HUES6 (cell line): Measurements from ENCODE around the gene DOCK11.

ENCODE experiments used
- H3K27ac ChIP-seq: 2 replicates; pipeline ENCODE4 v1.7.0; 2013; ENCODE audit warnings: low read depth, mild to moderate bottlenecking, low read length, inconsistent platforms
- H3K27me3 ChIP-seq: 2 replicates; pipeline ENCODE4 v1.6.1; 2013; ENCODE audit warnings: low read length; ENCODE audit not compliant: control insufficient read depth, insufficient read depth
- H3K36me3 ChIP-seq: 2 replicates; pipeline ENCODE4 v1.6.1; 2013; ENCODE audit warnings: low read length; ENCODE audit not compliant: control insufficient read depth, insufficient read depth
- H3K4me1 ChIP-seq: 2 replicates; pipeline ENCODE4 v1.6.1; 2013; ENCODE audit warnings: low read length; ENCODE audit not compliant: control insufficient read depth, insufficient read depth
- H3K4me3 ChIP-seq: 2 replicates; pipeline ENCODE4 v1.5.1; 2013; ENCODE audit warnings: low read depth, low read length
- H3K9ac ChIP-seq: one replicate; pipeline ENCODE4 v1.6.1; 2013; ENCODE audit warnings: mild to moderate bottlenecking, low read length
- H3K9me3 ChIP-seq: 2 replicates; pipeline ENCODE4 v1.6.1; 2013; ENCODE audit warnings: low read depth, low read length; ENCODE audit not compliant: control insufficient read depth, insufficient read depth

Gene DOCK11

DNA sequence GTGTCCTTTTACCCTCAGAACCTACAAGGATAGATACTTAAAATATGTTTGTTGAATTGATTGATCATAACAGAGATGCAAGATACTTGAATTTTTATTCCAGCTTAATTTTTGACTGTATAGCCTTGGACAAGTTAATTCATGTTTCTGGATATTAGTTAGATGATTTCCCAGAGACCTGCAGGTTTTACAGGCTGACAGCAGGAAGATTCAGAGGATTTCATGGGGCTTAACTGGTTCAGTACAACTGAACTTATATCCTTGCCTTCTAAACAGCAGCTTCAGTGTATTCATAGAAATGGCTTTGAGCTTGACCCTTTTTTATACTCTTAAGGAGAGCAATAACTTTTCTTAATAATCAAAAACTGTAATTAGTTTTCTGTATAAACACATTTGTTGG is 169.6 kb downstream of the DOCK11 start:
- Histone ChIP-seq H3K4me1 (peaks cover 9% of the 10 kb centered on the region), H3K9ac (no peak overlapping the region), H3K27me3 (no peaks in the 10 kb centered on the region; the same call in 1 of the 2 replicates), H3K27ac (no peak overlapping the region), H3K36me3 (no peaks in the 10 kb centered on the region), H3K4me3 (no peak overlapping the region), H3K9me3 (no peaks in the 10 kb centered on the region)

DNA sequence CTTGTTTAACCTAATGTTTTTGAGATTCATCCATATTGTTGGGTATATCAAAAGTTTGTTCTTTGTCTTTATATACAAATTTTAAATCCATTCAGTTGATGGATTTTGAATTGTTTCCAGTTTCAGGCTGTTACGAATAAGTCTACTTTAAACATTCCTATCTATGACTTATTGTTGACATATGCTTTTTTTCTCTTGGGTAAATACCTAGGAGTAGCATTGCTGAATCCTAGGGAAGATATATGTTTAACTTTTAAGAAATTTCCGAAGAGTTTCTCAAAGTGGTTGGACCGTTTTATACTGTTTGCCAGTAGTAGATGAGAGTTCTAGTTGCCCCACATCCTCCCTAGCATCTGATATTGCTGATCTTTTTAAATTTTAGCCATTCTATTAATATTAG is 170.9 kb downstream of the DOCK11 start:
- H3K4me1 ChIP-seq, result peaks cover 9% of the 10 kb centered on the region
- H3K4me3 ChIP-seq, result no peak overlapping the region
- H3K27ac ChIP-seq, result no peak overlapping the region
- no peak overlapping the region for H3K9ac ChIP-seq
- no peaks in the 10 kb centered on the region for H3K36me3 ChIP-seq
- no peaks in the 10 kb centered on the region for H3K9me3 ChIP-seq
- no peaks in the 10 kb centered on the region; the same call in 1 of the 2 replicates for H3K27me3 ChIP-seq

DNA sequence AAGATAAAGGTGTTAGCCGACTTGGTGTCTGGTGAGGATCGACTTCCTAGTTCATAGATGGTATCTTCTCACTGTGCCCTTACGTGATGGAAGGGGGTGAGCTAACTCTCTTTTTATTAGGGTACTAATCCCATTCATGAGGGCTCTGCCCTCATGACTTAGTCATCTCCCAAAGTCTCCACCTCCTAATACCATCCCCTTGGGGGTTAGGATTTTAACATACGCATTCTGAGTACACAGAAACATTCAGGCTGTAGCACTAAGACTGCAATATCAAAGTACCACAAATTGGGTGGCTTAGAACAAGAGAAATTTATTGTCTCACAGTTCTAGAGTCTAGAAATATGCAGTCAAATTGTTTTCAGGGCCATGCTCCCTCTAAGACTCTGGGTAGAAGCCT is 173.8 kb downstream of the DOCK11 start:
- Histone ChIP-seq H3K36me3 (no peaks in the 10 kb centered on the region), H3K9me3 (no peaks in the 10 kb centered on the region), H3K4me3 (no peak overlapping the region), H3K4me1 (peaks cover 9% of the 10 kb centered on the region), H3K27ac (no peak overlapping the region), H3K9ac (no peak overlapping the region), H3K27me3 (no peaks in the 10 kb centered on the region; the same call in 1 of the 2 replicates)

DNA sequence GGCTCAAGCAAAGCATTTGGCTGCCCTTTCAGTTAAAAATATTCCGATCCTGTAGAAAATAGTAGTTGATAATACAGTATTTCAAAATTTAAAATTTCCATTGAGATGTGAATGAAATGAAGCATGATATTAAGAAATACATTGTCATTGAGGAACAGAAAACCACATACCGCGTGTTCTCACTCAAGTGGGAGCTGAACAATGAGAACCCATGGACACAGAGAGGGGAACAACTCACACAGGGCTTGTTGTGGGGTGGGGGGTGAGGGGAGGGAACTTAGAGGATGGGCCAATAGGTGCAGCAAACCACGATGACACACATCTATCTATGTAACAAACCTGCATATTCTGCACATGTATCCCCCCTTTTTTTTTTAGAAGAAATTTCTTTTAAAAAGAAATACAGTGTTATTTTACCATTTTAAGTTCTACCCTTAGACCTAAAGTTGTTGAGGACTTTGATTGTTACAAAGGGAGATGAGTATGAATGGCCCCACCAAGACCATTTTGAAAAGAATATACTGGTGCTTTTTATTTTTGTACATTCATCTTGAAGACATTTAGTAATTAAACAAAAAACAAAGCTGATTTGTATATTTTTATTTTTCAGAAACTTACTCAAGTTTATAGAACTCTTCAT is 179.8 kb downstream of the DOCK11 start:
- Histone ChIP-seq H3K27ac (no peak overlapping the region), H3K4me1 (no peaks in the 10 kb centered on the region), H3K9ac (no peak overlapping the region), H3K27me3 (no peaks in the 10 kb centered on the region; the same call in 1 of the 2 replicates), H3K9me3 (no peaks in the 10 kb centered on the region), H3K4me3 (no peak overlapping the region), H3K36me3 (no peaks in the 10 kb centered on the region)

DNA sequence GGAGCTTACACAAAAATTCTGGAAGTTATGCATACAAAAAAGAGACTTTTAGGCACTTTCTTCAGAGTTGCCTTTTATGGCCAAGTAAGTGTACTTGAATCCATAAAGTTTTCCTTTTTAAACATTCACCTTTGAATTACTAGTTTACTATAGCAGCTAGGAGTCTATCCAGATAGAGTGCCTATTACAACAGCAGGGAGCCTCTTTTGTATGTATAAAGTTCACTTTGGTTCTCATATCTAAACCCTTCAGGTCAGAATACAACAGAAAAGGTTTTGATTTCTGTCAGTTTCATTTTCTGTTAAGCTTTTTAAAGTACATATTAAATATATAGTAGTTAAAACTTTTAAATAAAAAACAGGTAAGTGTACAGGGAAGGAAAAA is 180.3 kb downstream of the DOCK11 start:
- Histone ChIP-seq H3K36me3 (no peaks in the 10 kb centered on the region), H3K9me3 (no peaks in the 10 kb centered on the region), H3K4me1 (no peaks in the 10 kb centered on the region), H3K27ac (no peak overlapping the region), H3K9ac (no peak overlapping the region), H3K4me3 (no peak overlapping the region), H3K27me3 (no peaks in the 10 kb centered on the region; the same call in 1 of the 2 replicates)

DNA sequence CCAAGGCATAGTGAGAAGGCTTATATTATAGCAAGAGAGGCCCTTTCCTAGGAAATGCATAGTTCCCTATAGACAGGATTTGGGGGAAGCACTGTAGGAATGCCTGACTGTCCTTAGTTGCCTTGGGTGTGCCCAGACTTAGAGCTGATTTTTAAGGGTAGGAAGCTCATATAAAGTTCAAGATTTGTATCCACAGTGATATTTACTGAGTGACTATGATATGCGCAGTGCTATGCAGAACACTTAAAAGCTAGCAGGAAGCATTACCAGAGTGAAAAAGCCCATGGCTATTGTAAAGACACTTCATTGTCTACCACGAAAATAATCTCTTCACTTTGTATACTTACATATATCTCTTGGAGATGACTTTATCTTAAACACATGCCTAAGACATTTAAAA is 181.7 kb downstream of the DOCK11 start:
- H3K27ac ChIP-seq, result no peak overlapping the region
- H3K36me3 ChIP-seq, result no peaks in the 10 kb centered on the region

DNA sequence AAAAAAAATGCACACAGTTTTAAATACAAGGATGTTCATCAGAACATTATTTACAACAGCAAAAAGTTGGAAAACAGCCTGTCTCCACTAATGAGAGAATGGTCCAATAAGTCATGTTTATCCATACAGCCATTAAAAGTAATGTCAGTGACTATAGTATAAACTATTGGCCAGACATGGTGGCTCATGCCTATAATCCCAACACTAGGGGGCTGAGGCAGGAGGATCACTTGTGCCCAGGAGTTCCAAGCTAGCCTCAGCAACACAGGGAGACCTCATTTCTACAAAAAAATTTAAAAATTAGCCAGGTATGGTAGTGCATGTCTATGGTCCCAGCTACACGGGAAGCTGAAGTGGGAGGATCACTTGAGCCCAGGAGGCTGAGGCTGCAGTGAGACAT is 183.7 kb downstream of the DOCK11 start:
- Histone ChIP-seq H3K4me1 (no peaks in the 10 kb centered on the region), H3K36me3 (no peaks in the 10 kb centered on the region), H3K27me3 (no peaks in the 10 kb centered on the region; the same call in 1 of the 2 replicates)

More for the DNA sequence above, 181.7 kb downstream of the DOCK11 start:
- Histone ChIP-seq H3K27me3 (no peaks in the 10 kb centered on the region; the same call in 1 of the 2 replicates), H3K4me1 (no peaks in the 10 kb centered on the region), H3K4me3 (no peak overlapping the region), H3K9me3 (no peaks in the 10 kb centered on the region), H3K9ac (no peak overlapping the region)

DNA sequence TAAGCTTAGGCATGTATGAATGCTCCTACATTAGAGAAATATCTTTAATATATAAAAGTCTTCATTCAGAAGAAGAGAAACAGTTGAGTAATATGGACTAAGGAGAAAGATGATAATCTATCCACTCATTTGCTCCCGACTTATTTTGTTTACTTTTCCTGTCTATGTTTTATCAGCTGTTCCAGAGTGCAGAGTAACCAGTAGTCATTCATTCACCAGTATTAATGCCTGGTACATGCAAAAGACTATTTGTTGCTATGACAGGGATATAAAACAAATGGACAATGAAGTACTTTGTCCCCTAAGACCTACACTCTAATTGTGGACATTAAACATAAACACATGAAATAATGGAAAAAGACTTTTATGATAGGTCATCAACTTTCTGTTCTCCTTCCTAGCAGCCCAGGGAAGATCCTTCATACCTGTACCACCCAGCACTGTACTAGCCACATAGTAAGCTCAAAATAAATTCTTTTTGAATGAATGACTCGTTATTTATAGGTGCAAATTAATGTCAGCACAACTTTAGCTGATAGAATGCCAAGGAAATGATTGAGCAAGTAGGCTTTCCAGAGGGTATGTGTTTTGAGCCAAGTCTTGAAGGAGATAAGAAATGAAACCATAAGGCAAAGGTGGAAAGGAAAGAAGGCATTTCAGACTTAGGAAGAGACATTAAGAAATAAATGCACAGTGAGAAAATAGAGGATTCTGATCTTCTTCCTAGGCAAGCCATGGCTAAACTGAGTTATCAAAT is 186.8 kb downstream of the DOCK11 start:
- Histone ChIP-seq H3K36me3 (peaks cover 3% of the 10 kb centered on the region; the same call in 1 of the 2 replicates), H3K9me3 (no peaks in the 10 kb centered on the region), H3K27ac (no peak overlapping the region), H3K27me3 (no peaks in the 10 kb centered on the region; the same call in 1 of the 2 replicates), H3K4me3 (no peak overlapping the region), H3K4me1 (no peaks in the 10 kb centered on the region), H3K9ac (no peak overlapping the region)

More for the DNA sequence above, 183.7 kb downstream of the DOCK11 start:
- no peak overlapping the region for H3K27ac ChIP-seq
- no peaks in the 10 kb centered on the region for H3K9me3 ChIP-seq
- H3K4me3 ChIP-seq, result no peak overlapping the region
- H3K9ac ChIP-seq, result no peak overlapping the region

DNA sequence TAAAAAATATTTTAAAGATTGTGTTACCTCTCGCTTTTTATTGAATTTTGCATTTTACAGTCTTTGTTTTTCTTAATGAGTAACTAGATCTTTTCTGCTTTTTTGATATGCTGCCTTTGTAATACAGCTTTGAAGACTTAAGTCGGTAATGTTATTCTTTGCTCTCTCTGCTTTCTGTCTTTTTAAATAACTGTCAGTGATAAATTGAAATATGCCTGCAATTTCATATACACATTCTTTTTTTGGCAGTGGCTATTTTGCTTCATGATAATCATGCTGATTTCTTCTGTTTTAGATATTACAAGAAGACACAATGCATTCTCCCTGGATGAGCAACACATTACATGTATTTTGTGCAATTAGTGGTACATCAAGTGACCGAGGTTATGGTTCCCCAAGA is 189.8 kb downstream of the DOCK11 start:
- Histone ChIP-seq H3K27ac (no peak overlapping the region), H3K9me3 (no peaks in the 10 kb centered on the region), H3K36me3 (peaks cover 3% of the 10 kb centered on the region; the same call in 1 of the 2 replicates), H3K27me3 (no peaks in the 10 kb centered on the region; the same call in 1 of the 2 replicates), H3K9ac (no peak overlapping the region), H3K4me3 (no peak overlapping the region), H3K4me1 (no peaks in the 10 kb centered on the region)

DNA sequence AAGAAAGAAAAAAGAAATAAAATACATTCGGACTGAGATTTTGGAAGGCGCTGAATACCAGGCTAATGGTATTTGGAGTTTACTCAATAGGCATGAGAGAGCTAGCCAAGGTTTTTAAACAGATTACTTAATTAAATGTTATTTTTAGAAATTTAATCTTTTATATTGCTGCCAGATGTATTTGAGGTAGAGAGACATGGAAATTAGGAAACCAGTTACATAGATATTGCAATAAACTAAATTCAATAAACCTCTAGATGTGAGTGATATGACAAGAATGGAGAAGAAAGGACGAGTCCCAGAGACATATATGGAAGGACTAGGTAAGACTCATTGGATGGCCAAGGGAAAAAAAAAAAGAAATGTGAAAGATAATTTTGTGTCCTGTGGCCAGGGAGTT is 193.3 kb downstream of the DOCK11 start:
- no peaks in the 10 kb centered on the region for H3K4me1 ChIP-seq
- no peak overlapping the region for H3K4me3 ChIP-seq
- peaks cover 3% of the 10 kb centered on the region; the same call in 1 of the 2 replicates for H3K36me3 ChIP-seq
- H3K27me3 ChIP-seq, result no peaks in the 10 kb centered on the region
- no peak overlapping the region for H3K27ac ChIP-seq
- no peak overlapping the region for H3K9ac ChIP-seq
- H3K9me3 ChIP-seq, result no peaks in the 10 kb centered on the region

DNA sequence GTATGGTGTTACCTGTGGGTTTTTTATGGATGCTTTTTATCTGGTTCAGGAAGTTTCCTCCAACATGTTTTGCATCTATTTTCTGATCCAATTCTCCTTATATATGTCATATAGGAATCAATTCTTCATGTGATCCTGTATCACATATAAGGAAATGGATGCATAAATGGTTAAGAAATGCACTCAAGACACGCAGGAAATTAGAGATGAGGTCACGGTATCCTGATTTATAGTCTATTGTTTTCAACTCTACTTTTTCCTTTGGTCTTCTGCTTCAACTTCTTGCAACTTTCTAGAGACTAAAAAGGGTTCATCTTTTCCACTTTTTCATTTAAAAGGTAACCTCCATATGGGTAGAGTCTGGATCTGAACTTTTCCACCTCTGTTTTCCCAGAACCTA is 198.2 kb downstream of the DOCK11 start:
- H3K4me3 ChIP-seq, result no peak overlapping the region
- H3K9me3 ChIP-seq, result no peaks in the 10 kb centered on the region
- H3K36me3 ChIP-seq, result no peaks in the 10 kb centered on the region
- no peak overlapping the region for H3K9ac ChIP-seq
- H3K27me3 ChIP-seq, result no peaks in the 10 kb centered on the region; the same call in 1 of the 2 replicates
- no peak overlapping the region for H3K27ac ChIP-seq
- no peaks in the 10 kb centered on the region for H3K4me1 ChIP-seq
